Subcutaneous adipose tissue (tissue), 4 donors: Measurements from ENCODE around the gene CLK3. TPM values are rescaled to one million over a fixed set of nuclear protein-coding genes. Genes with fewer than 3 reads are reported as not detected.

Experiments used
- total RNA-seq, 4 donors: library from RNA; depleted of rRNA; stranded (reverse); fragments of >200 nt; gene quantifications; one replicate each; pipeline ENCODE4 v1.1.0, GENCODE V29; 2016
- TF ChIP-seq, protein P1 (sequence below): fragments of 450-650 bp; IDR thresholded peaks from one replicate; pipeline ENCODE4 v1.5.1; 2016; ENCODE audit warnings: low read depth, mild to moderate bottlenecking, control low read depth, antibody characterized with exemption, moderate library complexity

Gene CLK3
- total RNA-seq, 4 donors from 2014 or later = 53.6 to 159 (median 103) TPM

DNA sequence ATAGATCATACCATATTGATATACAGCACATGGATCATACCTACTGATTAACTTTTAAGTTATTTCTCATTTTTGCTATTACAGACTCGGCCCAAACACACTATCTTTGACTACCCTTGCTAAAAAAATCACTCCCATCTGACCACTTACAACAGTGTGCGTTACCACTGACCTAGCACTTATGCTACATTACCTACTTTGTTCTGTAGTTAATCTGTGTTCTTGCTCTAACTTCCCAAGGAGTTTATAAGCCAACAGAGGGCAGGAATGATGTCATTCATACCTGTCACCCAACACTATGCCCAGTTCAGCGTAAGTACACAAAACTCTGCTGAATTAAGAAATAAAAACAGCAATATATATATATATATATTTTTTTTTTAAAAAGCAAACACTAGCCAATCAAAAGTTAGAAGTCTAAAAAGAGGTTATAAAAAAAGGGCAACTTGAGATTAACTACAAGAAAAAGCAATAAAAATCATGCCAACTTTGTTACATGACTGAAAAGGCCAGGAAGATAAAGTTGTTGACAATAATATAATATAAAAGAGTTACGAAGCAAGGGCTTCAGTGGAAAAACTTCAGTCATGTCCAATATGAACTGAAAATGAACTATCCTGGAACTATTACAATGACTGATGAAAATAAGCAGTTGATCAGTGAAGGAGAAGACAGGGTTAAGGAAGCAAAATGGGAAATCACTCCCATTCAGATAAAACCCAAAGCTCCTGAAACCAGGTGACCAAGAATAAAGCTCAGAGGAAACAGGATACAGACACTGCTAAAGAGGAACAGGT, 46.6 kb downstream of the CLK3 start:
- TF ChIP-seq, protein P1, sequence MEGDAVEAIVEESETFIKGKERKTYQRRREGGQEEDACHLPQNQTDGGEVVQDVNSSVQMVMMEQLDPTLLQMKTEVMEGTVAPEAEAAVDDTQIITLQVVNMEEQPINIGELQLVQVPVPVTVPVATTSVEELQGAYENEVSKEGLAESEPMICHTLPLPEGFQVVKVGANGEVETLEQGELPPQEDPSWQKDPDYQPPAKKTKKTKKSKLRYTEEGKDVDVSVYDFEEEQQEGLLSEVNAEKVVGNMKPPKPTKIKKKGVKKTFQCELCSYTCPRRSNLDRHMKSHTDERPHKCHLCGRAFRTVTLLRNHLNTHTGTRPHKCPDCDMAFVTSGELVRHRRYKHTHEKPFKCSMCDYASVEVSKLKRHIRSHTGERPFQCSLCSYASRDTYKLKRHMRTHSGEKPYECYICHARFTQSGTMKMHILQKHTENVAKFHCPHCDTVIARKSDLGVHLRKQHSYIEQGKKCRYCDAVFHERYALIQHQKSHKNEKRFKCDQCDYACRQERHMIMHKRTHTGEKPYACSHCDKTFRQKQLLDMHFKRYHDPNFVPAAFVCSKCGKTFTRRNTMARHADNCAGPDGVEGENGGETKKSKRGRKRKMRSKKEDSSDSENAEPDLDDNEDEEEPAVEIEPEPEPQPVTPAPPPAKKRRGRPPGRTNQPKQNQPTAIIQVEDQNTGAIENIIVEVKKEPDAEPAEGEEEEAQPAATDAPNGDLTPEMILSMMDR = no peak

DNA sequence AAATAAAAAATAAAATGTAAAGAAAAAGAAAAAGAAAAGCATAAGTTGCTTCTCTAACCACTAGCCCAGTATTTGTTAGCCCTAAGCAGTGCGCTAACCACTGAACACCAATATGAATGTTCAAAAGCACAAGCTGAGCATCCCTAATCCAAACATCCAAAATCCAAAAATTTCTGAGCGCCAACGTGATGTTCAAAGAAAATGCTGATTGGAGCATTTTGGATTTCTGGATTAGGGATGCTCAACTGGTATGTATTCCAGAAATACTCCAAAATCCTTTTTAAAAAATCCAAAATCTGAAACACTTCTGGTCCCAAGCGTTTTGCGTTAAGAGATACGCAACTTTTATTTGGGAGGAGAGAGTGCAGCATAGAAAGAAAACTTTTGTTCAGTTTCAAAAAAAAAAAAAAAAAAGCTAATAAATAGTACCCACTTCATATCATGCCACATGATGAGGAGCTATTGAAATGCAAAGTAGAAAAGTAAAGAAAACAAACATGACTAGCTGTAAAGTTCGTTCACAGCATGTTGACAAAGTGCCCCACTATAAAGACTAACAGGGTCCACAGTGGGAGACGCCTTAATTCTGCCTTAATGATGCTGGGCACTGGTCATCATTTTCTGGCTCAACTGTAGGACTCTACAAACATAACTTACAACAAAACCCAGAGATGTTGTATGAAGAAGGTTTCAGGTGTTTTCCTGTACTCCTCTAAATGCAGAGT, 47.8 kb downstream of the CLK3 start:
- TF ChIP-seq, protein P1 = no peak

DNA sequence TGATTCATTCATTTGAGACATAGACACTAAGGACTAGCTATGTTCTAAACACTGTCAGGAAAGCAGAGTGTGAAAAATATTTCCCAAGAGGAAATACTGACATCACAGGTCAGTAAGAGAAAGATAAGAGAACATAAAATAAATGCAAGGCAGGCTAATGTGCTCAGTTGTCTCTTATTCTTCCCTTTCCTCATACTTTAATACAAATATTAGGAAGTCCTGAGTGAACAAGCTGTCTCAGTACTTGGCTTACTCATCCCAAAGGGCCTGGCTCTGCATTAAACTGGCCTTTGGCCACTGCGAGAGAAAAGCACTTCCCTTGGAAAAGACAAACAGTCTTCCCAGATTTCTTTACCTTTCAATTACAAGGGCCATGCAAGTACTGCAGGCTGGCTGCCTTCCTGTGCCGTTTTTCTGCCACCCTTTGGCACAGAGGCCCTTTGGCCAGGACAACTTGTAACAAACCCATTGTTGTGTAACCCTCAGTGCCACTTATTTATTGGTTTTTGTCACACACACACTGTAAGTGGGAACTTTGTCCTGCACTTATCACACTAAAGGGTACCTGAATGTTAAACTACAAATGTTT, 48.5 kb downstream of the CLK3 start:
- TF ChIP-seq, protein P1 = no peak

DNA sequence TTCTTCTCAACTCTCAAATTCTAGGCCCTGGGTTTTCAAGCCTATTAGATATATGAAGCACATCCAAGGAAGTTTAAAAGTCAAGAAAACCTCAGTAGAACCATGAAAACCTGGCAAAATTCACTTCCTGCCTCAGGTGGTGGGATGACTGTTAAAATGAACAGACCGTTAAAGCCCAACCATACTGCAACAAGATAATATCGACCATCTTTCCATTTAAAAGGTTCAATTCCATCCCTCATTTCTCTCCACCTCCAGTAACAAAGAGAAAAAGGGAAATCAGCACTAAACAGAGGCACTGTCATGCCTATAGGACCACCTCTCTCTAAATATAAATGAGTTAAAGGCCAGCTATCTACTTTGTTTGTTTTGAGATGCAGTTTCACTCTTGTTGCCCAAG, 49.0 kb downstream of the CLK3 start:
- TF ChIP-seq, protein P1 = no peak

DNA sequence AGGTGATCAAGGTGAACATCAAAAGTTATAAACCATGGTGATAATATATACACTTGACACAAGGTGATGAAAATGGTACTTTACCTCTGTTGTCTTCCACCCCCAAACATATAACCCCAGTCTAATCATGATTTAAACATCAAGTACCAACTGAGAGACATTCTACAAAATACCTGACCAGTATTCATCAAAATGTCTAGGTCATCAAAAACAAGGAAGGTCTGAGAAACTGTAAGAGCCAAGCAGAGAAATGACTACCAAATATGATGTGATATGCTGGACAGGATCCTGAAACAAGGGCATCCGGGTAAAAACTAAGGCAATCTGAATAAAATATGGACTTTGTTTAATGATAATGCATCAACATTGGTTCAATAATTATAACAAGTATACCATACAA, 52.3 kb downstream of the CLK3 start:
- TF ChIP-seq, protein P1 = no peak

DNA sequence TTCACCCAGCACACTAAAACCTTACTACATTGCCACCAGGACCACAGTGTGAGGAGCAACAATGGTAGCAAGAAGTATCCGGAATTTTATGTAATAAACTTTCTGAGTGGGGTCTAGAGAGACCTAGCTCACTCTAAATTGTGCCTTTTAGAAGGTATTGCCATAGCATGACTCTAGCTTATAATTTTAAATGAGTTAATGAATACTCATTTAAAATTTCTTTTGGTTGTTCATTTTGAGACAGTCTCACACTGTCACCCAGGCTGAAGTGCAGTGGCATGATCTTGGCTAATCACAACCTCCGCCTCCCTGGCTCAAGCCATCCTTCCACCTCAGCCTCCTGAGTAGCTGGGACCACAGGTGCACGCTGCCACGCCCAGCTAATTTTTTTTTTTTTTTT, 54.0 kb downstream of the CLK3 start:
- TF ChIP-seq, protein P1 = no peak

DNA sequence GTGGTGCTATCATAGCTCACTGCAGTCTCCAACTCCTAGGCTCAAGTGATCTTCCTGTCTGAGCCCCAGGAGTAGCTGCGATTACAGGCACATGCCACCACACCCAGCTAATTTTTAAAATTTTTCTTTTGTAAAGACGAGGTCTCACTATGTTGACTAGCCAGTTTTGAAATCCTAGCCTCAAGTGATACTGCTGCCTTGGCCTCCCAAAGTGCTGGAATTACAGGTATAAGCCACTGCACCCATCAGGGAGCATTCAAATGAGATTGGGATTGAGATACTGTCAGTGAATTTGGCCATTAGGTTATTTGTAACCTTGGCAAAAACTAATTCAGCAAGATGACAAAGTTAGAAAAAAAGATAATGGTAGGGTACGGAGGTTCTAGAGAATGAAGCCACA, 58.5 kb downstream of the CLK3 start:
- TF ChIP-seq, protein P1 = no peak
